Measurements from ENCODE around the gene IGFBP5.

The IGFBP5 gene, protein sequence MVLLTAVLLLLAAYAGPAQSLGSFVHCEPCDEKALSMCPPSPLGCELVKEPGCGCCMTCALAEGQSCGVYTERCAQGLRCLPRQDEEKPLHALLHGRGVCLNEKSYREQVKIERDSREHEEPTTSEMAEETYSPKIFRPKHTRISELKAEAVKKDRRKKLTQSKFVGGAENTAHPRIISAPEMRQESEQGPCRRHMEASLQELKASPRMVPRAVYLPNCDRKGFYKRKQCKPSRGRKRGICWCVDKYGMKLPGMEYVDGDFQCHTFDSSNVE

DNA sequence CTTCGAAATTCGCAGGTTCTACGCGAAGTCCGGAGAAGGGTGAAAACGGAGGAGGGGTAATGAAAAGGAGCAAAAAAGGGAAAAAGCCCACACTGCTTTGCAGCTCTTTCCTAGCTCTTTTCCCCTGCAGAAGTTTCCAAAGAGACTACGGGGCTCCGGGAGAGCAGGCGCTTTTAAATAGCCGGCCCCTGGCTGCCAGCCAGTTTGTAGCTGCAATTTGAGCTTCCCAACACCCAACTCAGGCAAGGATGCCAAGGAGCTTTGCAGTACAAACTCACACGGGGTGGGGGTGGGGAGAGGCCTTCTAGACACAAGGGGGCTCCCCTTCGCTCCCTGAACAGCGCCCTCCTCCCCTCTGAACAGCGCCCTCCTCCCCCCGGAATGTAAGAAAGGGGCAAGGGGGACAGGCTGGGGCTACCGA is at the start of gene IGFBP5:
IGFBP5 (minus strand) TSS at position 149 of the 421 bp plus-strand sequence. CDS start 774 bp downstream, outside the sequence.
- peak; percentile 90 for DNase-seq (ENCODE audit: low read depth)

DNA sequence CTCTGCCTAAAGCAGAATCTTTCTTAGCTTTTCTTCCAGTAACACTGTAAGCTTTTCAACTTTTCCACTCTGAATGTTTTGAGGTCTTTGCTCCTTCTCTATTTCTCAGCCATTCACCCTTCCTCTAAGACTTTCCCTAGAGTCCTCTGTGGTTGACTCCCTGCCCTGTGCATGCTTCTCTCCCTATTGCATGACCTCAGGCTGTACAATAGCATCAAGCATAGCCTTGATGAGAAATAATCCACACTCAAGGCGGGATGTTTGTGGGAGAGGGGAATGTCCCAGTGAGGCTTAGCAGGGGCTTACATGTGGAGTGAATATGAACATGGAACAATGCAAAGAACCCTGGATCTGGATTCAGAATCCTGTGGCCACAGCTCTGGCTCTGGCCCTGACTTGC is 48.4 kb upstream of the IGFBP5 start:
- peak; percentile 63 for DNase-seq (ENCODE audit: low read depth)

DNA sequence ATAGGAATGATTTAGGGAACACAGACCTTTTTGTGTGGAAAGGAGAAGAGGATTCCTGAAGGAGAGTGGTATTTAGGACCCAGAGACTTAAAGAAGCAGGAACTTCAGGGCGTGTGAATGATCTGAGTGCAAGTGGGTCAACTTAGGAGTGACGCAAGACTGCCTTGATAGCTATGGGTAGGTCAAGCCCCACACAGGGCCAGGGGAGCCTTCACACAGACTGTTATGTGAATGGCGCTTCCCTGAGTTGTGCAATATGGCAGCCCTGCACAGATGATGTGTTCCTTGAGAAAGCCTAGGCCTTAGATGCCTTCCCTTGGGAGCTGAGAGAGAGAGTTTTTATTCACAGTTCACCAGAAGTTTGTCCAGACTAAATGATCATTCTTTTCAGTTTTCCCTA is 47.1 kb upstream of the IGFBP5 start:
- peak; percentile 68 for DNase-seq (ENCODE audit: low read depth)

DNA sequence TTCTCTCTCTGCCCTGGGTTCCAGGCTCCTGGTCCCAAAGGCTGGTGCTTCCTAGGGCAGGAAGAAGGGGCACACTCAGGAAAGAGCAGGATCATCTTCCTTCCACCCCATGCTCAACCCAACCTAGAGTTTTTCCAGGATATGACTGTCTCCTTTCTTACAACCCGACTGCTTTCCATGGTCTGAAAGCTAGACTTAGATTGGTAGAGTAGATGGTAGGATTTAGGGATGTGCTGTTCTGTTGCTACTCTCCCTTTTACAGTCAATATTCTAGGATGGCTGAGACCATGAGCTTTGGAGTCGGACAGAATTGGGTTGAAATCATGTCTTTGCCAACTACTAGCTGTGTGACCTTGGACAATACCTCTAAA is 45.9 kb upstream of the IGFBP5 start:
- no peak for DNase-seq (ENCODE audit: low read depth)

DNA sequence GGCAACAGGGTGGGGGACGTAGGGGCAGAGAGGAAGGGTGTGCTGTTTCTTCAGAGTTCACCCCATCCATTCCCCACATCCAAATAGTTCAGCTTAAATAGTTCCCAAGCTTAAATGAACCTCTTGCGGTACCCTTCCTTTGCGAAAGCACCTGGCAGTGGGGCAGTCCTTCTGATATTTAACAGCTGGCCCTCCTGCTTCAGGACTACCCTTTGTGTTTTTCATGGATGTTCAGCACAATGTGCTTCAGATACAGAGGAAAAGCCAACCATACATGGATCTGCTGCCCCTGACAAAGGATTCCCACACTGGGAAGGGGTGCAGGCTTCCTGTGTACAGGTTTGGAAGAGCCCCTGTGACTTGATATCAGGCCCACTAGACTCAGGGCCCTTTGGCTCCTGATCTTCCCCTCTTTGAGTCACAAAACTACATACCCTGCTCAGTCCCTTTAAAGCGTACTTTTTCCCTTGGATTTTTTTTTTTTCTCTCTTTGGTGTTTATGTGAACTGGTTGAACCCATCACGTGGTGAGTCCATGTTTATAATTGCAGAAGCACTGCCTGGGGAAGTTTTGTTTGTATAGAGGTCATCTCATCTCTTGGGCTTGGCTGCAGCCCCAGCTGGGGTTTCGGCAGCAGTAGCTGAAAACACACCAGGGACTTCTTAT is 45.3 kb upstream of the IGFBP5 start:
- peak; percentile 89 for DNase-seq (ENCODE audit: low read depth)

DNA sequence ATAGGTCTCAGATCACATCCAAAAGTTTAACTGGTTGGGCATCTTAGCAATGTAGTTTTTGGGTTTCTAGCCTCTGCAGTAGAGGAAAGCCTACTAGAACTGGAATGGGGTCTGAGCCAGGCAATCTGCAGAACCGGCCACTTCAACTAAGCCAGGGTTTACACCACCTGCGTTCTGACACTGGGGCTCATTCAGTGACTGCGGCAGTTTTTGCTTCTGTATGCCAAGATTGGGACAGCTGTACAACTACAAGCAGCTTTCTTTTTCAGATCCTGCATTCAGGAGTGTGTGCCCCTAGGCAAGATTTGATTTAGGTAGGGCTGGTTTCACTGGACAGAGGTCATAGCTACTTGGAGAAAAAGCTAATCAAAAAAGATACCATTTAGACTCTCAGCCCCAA is 43.7 kb upstream of the IGFBP5 start:
- DNase-seq (ENCODE audit: low read depth) = no peak

DNA sequence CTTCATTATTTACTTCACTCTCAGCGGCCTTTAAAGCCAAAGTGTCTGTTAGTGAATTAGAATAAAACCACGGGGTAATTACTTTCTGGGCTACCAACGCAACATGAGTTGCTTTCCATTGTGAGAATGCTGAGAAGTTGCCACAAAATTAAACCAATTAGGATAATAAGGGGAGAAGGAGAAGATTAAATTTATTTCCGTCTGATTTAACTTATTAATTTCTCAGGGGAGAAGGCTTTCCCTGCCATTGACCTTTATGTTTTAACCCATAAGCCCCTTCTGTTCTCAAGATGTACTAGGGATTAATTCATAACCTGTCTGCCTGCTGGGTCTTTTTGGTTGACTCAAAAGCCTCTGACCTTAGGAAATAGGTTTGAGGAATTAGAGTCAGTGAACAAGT is 42.3 kb upstream of the IGFBP5 start:
- DNase-seq (ENCODE audit: low read depth) = no peak

DNA sequence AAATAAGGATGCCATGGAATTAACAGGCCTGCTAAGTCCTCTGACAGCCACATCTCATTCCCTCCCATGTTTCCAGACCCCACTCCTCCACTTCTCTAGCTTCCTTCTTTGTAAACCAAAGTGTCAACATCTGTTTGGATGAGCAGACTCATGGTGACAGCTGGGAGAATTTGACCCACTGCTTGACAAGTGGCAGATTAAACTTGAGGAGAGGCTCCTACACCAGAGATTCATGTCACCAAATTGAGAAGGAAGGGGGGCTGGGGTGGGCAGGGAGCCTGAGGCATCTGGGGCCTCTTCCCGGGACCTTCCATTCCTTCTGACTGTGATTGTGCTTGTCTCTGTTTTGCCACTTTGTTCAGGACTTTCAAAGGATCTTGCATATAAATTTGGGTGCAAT is 41.0 kb upstream of the IGFBP5 start:
- DNase-seq (ENCODE audit: low read depth) = no peak

DNA sequence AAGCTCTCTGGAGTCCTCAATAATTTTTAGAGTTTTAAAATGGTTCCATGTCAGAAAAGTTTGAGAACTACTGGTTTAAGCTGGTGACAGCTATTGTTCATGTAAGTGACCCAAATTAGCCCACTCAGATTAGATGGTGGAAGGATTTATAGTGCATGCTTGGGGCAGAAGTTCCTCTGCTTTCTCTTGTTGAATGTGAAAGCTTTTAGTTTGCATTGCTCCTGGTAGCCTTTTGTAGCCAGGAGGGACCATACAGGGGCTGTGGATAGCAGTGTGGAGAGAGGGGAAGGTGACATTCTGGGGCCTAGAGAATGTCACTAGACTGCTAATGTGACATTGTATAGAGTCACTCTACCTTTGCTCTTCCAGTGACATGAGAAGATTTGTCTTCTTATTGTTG is 40.3 kb upstream of the IGFBP5 start:
- DNase-seq (ENCODE audit: low read depth) = no peak

DNA sequence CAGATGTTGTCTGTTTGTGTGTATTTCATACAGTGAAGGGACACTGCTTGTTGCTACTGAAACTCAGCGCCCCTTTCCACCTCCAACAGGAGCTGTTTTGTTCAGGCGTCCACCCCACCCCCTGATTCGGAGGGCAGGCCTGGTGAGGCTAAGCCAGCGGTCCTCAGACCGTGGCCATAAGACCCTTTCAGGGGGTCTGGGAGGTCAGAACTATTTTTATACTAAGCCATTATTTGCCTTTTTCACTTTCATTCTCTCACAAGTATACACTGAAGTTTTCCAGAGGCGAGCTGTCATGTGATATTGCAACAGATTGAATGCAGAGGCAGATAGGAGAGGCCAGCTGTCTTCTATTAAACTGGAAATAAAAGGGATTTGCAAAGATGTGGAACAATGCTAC is 39.7 kb upstream of the IGFBP5 start:
- DNase-seq (ENCODE audit: low read depth) = peak; percentile 60

DNA sequence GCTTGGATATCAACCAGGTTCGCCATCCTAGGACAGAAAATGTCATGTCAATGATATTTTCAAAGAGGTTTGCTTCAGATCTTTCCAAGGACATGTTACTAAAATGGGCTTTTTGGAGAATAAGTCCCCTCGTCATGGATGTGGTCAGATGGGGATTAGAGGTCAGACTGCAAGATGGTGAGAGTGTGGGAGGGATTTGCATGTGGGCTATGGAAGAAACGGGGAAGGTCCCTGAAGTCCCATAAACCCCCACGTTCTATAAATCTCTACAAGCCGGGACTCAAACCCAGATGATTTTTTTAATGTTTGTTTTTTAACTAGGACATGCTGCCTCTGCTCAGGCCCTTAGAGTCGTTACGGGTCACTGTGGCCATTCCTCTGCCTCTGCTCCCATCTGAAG is 37.7 kb upstream of the IGFBP5 start:
- DNase-seq (ENCODE audit: low read depth) = no peak

DNA sequence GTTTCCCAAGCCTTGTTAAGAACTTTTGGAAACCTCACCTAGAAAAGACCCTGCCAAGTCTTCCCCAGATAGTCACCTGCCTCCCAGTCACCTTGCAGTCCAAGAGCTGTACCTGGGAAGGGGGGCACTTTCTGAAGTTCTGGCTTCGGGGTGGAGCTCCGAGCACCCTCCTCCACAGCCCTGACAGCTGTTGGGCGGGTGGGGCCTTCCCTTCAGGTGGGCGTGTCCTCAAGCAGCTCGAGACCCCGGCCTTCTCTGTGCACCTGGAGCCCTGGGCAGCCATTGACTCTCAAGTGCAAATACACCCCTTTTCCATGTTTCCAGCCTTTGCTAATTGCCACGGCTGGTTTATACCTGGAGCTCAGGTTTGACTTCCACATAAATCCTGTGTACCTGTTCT is 37.0 kb upstream of the IGFBP5 start:
- no peak for DNase-seq (ENCODE audit: low read depth)

DNA sequence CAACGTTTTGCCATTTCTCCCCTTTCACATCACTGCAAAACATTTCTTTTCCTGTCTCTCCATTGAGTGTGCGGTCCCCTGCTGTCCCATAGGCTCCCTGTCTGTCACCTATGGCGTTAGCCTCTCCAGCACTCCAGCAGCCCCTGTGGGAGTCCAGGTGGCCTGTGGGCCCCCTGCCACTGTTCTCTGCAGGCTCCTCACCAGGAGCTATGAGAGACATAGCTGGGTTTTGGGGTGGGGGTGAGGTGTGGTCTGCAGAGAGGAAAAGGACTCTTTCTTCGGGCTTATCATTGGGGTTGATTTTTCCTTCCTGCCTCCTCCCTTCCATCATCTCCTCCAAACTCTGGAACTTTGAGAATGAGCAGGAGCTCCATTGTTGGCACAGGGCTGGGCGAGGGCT is 36.1 kb upstream of the IGFBP5 start:
- DNase-seq (ENCODE audit: low read depth) = no peak

DNA sequence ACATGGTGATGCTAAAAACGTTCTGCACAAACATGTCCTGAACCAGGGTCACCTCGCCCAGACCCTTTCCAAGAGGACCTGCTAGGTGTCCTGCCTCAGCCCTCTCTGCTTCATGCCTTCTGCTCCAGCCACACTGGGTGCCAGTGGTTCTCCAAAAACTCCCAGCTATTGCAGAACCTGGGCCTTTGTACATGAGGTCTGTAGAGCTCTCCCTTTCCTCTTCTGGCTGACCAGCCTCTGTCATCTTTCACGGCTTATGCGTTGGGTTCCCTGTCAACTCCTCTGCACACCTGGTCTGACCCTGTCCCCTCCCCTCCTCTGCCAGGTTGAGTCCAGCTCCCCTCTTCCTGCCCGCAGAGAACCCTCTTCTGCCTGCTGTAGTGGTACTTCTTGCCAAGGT is 35.5 kb upstream of the IGFBP5 start:
- no peak for DNase-seq (ENCODE audit: low read depth)

DNA sequence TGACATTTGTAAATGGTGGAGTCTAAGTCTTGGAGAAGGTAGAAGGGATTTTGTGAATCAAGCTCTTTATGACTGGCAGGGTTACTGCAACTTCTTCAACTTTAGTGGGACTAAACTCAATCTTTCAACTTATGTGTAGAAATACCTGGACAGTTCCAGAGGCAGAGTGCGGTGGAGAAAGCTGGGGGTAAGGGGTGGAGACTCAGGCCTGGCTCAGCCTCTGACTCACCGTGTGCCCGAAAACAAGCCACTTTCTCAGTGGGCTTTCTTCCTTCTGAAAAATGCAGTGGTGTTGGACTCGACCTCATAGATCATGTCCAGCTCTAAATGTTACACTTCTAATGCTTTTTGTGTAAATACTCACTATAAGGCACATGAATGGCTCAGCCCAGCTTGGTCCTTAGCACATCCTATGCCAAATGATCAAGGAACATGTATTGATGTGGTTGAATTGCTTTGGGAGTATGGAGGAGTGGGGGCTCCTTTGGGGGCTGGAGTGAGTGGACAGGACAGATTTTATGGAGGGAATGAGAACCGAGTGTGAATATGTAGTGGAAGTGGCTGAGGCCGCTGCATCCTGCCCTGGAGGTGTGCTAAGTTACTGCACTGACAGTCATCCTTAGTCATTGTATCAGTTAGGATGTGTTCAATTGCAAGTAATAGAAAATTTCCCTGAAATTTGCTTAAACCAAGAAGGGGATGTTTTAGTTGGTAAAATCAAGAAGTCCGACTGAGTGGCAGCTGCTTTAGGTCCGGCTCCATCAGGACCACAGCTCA is 32.2 kb upstream of the IGFBP5 start:
- no peak for DNase-seq (ENCODE audit: low read depth)

DNA sequence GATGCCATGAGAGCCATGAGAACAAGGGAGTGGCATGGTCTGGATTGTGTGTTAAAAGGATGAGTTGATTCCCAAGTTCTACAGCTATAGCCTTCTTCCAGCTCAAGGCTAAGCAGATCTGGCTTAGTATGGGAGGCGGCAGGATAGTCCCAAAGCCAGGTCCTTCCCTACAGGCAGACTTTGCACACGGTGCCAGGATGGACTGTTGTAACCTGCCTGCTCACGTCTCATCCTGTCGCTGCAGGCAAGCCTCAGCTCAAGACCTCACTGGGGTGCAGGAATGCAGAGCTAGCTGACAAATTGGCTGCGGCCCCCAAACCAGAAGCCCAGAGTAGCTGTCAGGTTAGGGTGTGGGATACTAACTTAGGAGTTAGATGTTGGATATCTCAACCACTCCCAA is 28.8 kb upstream of the IGFBP5 start:
- no peak for DNase-seq (ENCODE audit: low read depth)

DNA sequence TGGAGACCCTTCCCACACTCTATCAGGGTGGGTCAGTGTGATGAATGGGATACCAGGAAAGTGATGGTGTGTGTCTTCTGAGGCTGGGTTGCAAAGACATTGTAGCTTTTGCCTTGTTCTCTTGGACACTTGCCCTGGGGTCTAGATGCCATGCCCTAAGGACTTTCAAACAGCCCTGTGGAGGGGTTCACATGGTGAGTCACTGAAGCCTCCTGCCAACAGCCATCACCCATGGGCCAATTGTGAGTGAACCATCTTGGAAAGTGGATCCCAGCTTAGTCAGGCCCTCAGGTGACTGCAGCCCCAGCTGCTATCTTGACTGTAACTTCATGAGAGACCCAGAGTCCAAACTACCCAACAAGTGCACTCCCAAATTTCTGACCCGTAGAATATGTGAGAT is 25.8 kb upstream of the IGFBP5 start:
- DNase-seq (ENCODE audit: low read depth) = no peak

DNA sequence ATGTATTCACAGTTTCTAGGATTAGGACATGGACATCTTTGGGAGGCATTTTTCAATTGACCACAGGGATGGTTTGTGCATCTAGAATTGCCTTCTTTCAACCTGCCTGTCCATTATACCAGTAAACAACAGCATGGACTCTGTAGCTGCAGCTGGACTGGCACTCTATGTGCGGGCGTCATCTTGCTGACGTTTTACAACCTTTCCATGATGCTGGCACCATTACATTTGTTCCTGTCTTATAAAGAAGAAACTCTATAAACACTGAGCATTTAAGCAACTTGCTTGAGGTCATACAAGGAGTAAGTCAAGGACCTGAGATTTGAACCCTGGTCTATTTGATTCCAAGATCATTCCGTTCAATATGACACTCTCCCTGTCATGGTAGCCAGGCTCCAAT is 25.4 kb upstream of the IGFBP5 start:
- DNase-seq (ENCODE audit: low read depth) = no peak

DNA sequence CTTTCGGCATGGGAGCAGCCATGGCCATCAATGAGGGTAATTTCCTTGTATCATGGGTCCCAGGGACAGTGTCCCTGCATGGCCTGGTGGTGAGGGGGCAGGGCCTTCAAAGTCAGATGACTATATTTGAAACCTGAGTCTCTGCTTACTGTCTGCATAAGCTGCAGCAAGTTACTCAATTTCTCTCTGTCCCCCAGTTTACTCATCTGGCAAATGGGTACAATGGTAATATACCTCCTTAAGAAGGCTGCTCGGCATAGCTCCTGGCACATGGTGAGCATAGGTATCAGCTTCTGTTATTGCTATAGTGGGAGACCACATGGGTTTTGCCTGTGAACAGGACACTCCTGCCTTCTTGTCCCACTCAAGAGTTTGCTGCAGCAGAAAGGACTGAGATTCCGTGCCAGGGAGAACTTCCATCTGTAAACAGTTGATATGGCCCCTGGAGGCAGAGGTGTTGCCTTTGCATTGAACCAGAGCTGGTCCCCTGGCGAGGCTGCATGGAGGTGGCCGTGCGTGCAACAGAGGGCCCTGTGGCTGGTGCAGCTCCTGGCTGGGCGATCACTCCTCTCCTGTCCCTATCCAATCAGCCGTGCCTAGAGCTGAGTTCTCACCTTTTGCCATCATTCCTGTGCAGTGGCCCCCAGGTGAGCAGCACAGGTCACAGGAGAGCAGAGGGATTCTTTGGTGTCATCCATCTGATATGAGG is 22.7 kb upstream of the IGFBP5 start:
- DNase-seq (ENCODE audit: low read depth) = no peak

DNA sequence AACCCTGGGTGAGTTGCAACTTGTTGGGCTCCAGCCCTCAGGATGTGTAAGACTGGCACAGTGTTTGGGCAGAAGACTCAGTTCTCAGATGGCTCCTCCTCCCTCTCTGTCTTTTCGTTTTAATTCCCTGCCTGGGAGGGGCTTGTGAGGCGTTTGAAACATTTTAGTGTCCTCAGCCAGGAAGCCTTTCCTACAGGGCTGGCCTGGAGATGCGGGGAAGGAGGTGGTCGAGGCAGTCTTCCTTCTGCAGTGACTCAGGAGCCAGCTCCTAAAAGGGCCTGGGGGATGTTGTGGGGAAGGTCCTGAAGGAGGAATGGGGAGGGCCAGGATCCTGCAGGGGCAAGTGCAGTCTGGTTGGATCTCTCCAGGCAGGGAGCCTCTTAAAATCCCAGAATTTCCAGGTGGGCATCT is 22.1 kb upstream of the IGFBP5 start:
- no peak for DNase-seq (ENCODE audit: low read depth)

DNA sequence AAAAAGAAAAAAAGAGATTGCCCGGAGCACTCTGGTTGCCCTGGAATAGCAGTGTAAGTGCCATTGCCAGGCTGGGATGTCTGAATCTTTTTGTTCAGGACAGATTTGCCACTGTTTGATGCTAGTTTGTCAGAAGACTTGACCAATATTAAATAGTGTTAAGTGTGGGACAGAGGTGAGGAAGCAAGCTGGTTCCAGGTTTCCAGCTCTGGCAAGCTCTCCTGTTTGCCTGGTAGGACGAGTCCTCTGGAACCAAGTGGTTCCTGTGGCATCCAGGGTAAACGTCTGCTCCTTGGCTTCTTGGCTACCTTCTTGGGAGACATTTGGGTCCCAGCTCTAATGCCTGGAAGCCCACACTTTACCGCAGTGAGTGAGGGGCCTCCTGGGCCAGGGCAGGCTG is 20.8 kb upstream of the IGFBP5 start:
- no peak for DNase-seq (ENCODE audit: low read depth)

DNA sequence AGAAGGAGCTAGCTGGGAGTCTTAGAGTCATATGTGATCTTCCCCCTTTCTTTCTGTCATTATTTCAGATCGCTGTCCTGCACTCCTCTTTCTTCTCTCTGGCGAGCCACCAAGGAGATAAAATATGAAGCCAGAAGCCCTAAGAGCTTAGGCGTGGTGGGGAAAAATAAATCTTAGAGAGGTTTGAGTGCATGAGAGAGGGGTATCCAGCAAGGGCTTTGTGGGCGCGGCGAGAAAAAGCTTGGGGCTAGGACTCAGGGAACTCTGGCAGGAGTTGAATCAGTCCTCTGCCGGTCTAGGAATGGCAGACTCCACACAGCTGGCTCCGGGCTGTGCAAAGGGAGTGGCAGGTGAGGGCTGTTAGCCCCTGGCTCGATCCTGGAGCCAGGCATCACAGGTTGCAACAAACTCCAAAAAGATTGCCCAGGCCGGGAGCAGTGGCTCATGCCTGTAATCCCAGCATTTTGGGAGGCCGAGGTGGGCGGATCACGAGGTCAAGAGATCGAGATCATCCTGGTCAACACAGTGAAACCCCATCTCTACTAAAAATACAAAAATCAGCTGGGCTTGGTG is 20.1 kb upstream of the IGFBP5 start:
- no peak for DNase-seq (ENCODE audit: low read depth)
